Body of pancreas (tissue), 4 donors: ENCODE measurements around the gene MAP3K9. TPM values are rescaled to one million over a fixed set of nuclear protein-coding genes. Genes with fewer than 3 reads are reported as not detected.

Experiments used
- ATAC-seq: fragments of 150-250 bp; one replicate; pipeline ENCODE4 v1.9.1; 2016
- DNase-seq, 4 donors: peaks; one replicate each; pipeline ENCODE4 v3.0.0-alpha.2; 2019
- H3K27ac ChIP-seq, 4 donors: fragments of 200-600 bp; sonication (generic); 1 replicate in 3 of 4; 2 replicates in 1 of 4; pipeline versions ENCODE4 v1.5.1 to v1.6.1; 2016 to 2019; ENCODE audit warnings: mild to moderate bottlenecking in 1 of 4, mixed read lengths in 1 of 4, moderate library complexity in 1 of 4
- H3K27me3 ChIP-seq, 2 donors: fragments of 200-600 bp; sonication (generic); one replicate each; pipeline ENCODE4 v1.6.0; 2016; ENCODE audit warnings: mild to moderate bottlenecking in 1 of 2
- H3K36me3 ChIP-seq, 2 donors: fragments of 200-600 bp; sonication (generic); replicated peaks in 1 of 2; 2 replicates each; pipeline ENCODE4 v1.5.1; 2016; ENCODE audit warnings: low read depth in 2 of 2; ENCODE audit not compliant: insufficient read depth in 1 of 2
- H3K4me1 ChIP-seq: fragments of 200-600 bp; sonication (generic); one replicate; pipeline ENCODE4 v1.6.0; 2016
- H3K4me3 ChIP-seq, 2 donors: fragments of 200-600 bp; sonication (generic); 1 replicate in 1 of 2; 2 replicates in 1 of 2; pipeline ENCODE4 v1.5.1; 2016 to 2019
- H3K9me3 ChIP-seq, 3 donors: fragments of 200-600 bp; sonication (generic); 1 replicate in 2 of 3; 2 replicates in 1 of 3; pipeline ENCODE4 v1.5.1; 2016
- CTCF ChIP-seq, 7 experiments: fragments of 450-650 bp in 4 of 7; fragments of 200-600 bp in 3 of 7; sonication (generic) in 3 of 7; IDR thresholded peaks; one replicate each; pipeline ENCODE4 v1.5.1; 2016 to 2019; ENCODE audit warnings: antibody characterized with exemption in 7 of 7
- POLR2A ChIP-seq, 3 donors: fragments of 450-650 bp; IDR thresholded peaks; one replicate each; pipeline ENCODE4 v1.6.1; 2016; ENCODE audit warnings: antibody characterized with exemption in 3 of 3, mild to moderate bottlenecking in 2 of 3
- WGBS, 2 donors: methylation state at CpG; one replicate each; pipeline ENCODE4 v1.1.5; 2017; 5-methylcytosine and 5-hydroxymethylcytosine counted together
- intact Hi-C: fragments of 100-400 bp; cut with DNase I; formaldehyde crosslinking; loops from one replicate; pipeline ENCODE4 v1.15.1; 2023
- total RNA-seq, 2 donors: library from RNA; depleted of rRNA; stranded (reverse); fragments of >200 nt; gene quantifications; one replicate each; pipeline ENCODE4 v1.1.0, GENCODE V29; 2016

Gene MAP3K9
- total RNA-seq, 2 donors from 2014 or later = 5.4 to 10.9 TPM

GRCh38 chr14:70721542-70721941, 87.8 kb downstream of the MAP3K9 start:
- DNase-seq (no peak), ATAC-seq (no peak)
- Histone ChIP-seq H3K36me3 (no peaks in the 10 kb centered on the region), H3K4me1 (peaks cover 27% of the 10 kb centered on the region), H3K4me3 (no peak overlapping the region), H3K27me3 (no peaks in the 10 kb centered on the region), H3K27ac (no peak overlapping the region), H3K9me3 (no peaks in the 10 kb centered on the region)
- intact Hi-C loops = no loop called here
- no peak for TF ChIP-seq CTCF (IDR thresholded peaks at IDR 0.05)
- TF ChIP-seq POLR2A (IDR thresholded peaks at IDR 0.05) = no peak
- 52 to 70% methylated on average over 2 of the region's 2 CpGs for WGBS, 2 donors

DNA sequence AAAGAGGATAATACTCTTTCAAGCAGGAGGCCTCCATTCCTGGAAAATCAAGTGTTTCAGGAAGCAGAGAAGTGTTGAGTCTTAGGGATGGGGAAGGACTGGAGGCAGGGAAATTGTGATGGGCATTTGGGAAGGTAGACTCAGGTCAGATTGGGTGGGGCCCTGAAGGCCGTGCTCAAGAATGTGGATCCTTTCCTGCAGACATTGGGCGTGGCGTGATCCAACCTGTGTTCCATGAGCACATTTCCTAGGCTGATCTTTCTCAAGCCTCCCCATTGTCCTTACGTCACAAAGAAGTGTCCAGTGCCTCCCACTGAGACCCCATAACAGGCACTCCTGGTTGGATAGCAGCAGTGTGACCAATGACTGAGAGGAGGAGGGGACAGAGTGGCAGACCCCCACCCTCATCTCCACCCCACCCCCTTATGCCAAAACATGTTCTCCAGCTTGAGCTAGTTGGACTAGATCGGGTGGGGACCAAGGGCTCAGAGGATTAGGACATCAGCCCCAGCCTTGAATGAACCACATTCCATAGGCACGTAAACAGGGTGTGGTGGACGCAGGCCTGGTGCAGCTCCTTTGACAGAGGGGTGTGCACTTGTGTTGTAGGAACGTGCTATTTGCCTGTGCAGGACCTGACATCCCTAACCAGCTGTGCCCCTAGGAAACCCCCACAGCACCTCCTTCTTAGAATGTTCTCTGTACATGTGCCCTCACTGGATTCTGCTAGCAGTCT, 90.8 kb downstream of the MAP3K9 start:
- no peak for ATAC-seq
- intact Hi-C loops = loop anchor here (10.0 kb wide), 1 partner anchor 94 kb away; no protein-coding TSS in a partner anchor

DNA sequence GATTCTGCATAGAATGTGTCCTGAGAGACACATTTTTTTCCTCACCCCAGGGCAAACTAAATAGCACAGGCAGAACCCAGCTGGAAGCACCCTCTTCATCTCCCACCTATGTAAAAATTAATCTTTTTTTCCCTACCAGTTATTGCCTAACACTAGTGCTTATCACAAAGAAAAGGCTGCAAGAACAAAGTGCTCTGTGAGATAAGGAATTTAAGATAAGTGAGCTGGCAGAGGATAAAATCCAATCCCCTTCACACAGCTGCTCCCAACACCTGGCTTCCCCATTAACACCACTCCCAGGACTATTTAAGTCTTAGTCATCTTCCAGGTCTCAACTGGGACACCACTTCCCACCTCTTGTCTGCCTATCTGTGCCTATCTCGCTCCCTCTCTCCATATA, 92.4 kb downstream of the MAP3K9 start:
- H3K4me3 ChIP-seq = no peak overlapping the region
- peak overlapping the region in 2 of 4 donors; percentile 34 to 38 for H3K27ac ChIP-seq
- no peaks in the 10 kb centered on the region for H3K9me3 ChIP-seq
- no peaks in the 10 kb centered on the region for H3K27me3 ChIP-seq
- peak; percentile 64 for ATAC-seq
- WGBS, 2 donors = 45 to 46% methylated on average over 1 of the region's 1 CpG
- peak in 2 of 4 donors; percentile 11 to 32 for DNase-seq
- H3K4me1 ChIP-seq = peaks cover 34% of the 10 kb centered on the region
- no peak for TF ChIP-seq CTCF (IDR thresholded peaks at IDR 0.05)
- TF ChIP-seq POLR2A (IDR thresholded peaks at IDR 0.05) = no peak
- H3K36me3 ChIP-seq = no peaks in the 10 kb centered on the region
- intact Hi-C loops = loop anchor here (10.0 kb wide), 1 partner anchor 92 kb away; no protein-coding TSS in a partner anchor

More for the DNA sequence above, 90.8 kb downstream of the MAP3K9 start:
- Histone ChIP-seq H3K4me3 (no peak overlapping the region), H3K27ac (no peak overlapping the region), H3K27me3 (no peaks in the 10 kb centered on the region), H3K4me1 (peaks cover 39% of the 10 kb centered on the region), H3K9me3 (no peaks in the 10 kb centered on the region), H3K36me3 (no peaks in the 10 kb centered on the region)
- no peak for TF ChIP-seq POLR2A (IDR thresholded peaks at IDR 0.05)
- no peak for TF ChIP-seq CTCF (IDR thresholded peaks at IDR 0.05)
- 79 to 81% methylated on average over 5 to 8 of the region's 8 CpGs for WGBS, 2 donors
- DNase-seq = no peak

- peaks cover 30% of the 10 kb centered on the region for H3K4me1 ChIP-seq
- intact Hi-C loops = loop anchor here (10.0 kb wide), 1 partner anchor 92 kb away; no protein-coding TSS in a partner anchor
- DNase-seq = no peak
- H3K4me3 ChIP-seq = no peak overlapping the region
- ATAC-seq = peak; percentile 14
- no peak for TF ChIP-seq CTCF (IDR thresholded peaks at IDR 0.05)
- no peak for TF ChIP-seq POLR2A (IDR thresholded peaks at IDR 0.05)
- peak overlapping the region in 2 of 4 donors; percentile 34 to 38 for H3K27ac ChIP-seq
- no peaks in the 10 kb centered on the region for H3K9me3 ChIP-seq
- H3K36me3 ChIP-seq = no peaks in the 10 kb centered on the region
- H3K27me3 ChIP-seq = no peaks in the 10 kb centered on the region
- WGBS, 2 donors = 17 to 28% methylated on average over 5 of the region's 5 CpGs
Observed at GRCh38 chr14:70716483-70716882, 92.8 kb downstream of the MAP3K9 start.
